Stimulated activated CD4-positive, alpha-beta T cell treated with anti-CD3 and anti-CD28 coated beads, Interleukin-1b, Interleukin-23, amount 100 ng/mL, for 24 hours (primary cell): ENCODE results near the gene ETFB.

ENCODE experiments used
- DNase-seq, 4 experiments: peaks; one replicate each; pipeline ENCODE4 v3.0.0-alpha.2; 2020; ENCODE audit warnings: low read depth in 4 of 4, low spot score in 1 of 4

The ETFB gene

DNA sequence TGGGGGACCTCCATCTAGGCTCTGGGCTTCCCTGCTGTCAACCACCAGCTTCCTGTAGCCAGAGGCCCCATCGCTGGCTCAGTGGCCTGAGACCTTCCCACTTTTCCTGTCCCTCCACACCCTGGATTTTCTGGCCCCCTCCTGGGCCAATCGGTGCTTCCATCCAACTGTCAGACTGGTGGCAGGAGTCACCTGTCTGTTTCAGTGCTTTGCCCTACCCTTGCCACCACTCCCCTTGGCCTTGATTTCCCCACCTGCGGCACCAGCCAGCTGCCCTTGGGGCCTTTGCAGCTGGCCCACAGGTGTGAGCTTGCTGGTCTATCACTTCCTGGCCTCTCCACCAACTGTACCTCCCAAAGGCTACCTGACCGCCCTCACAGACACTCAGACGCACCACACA lies 36.8 kb downstream of the ETFB start:
- DNase-seq = no peak

DNA sequence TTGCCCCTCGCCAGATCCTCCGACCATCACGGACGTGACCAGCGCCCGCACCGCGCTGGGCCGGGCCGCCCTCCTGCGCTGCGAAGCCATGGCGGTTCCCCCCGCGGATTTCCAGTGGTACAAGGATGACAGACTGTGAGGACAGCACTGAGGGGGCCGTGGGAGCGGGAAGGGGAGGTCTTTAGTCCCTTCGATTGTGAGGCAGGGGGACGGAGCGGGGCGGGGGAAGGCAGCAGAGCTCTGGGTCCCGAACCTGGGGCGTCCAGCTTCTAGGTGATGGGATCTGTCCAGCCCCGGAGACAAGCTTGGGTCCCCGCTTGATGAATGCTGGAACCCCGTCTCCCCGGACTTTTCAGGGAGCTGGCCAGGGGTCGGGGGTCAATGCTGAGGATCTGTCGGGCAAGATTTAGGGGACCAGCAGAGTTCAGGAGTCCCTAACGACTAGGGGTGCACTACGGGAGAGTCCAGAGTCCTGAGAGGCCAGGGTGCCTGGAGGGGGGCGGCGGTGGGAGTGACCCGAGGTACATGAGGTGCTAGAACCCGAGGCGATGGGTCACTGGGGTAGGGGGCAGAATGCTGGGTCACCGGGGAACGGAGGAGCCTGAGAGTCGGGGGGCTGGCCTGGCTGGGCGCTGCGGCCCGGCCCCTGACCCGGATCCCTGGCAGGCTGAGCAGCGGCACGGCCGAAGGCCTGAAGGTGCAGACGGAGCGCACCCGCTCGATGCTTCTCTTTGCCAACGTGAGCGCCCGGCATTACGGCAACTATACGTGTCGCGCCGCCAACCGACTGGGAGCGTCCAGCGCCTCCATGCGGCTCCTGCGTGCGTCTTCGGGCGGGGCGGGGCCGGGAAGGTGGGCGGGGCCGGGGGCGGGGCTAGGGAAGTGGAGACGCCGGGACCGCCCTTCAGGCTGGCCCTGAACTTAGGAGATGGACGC lies 38.9 kb downstream of the ETFB start:
- peak in 3 of 4 experiments; percentile 21 to 52 (median 27) for DNase-seq

DNA sequence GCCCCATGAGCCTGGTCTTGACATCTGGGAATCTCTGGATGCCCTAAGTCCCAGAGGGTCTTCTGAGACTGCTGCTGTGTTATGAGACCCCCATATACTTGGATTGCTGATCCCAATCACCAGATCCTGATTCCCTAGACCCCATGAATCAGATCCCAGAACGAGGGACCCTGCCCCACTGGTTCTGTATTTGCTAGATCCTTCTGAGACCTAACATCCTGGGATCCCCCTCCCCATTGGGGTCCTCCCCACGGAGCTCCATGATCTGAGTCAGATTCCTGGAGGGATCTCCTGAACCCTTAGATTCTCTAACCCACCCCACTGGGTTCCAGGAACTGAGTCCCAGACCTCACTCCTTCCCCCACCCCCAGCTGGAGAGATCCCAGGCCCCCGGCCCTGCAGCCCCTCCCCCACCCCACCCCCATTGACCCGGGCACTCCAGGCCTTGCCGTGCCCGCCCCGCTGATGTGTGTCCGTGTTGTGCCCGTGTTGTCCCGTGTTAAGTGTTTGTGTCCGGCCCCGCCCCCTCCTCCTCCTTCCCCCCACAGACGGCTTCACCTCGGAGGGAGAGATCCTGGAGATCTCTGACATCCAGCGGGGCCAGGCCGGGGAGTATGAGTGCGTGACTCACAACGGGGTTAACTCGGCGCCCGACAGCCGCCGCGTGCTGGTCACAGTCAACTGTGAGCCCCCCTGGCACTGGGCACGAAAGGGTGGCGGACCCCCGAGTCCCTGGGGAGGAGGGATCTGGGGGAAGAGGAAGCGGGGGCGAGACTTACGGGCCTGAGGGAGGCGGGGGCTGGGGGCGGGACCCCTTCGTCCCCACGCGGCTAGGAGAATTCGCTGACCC lies 39.7 kb downstream of the ETFB start:
- no peak for DNase-seq

DNA sequence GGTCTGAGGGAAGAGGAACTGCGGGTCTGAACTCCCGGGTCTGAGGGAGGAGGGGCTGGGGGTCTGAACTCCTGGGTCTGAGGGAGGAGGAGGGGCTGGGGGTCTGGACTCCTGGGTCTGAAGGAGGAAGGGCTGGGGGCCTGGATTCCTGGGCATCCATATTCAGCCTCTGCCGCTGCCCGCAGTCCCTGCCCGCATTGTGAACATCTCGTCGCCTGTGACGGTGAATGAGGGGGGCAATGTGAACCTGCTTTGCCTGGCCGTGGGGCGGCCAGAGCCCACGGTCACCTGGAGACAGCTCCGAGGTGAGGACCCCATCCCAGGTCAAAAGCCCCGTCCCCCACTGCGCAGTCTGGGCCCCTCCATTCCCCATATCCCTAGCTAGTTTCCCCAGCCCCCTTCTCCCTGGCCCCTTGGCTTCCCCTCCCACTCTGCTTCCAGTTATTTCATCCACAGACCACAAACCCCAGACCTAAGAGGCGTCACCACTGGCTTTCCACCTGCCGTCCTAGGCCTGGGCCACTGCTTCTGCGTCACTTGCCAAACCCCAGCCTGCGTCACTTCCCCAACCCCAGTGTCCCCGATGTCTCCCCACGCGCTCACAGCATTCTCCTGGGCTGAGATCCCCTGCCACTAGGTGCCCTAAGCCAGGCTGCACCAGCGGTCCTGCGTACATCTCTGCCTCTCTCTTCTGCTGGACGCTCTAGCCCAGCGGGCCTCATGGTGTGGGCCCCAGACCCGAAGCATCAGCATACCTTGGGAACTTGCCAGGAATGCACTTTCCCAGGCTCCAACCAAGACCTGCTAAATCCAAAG lies 40.8 kb downstream of the ETFB start:
- no peak for DNase-seq

DNA sequence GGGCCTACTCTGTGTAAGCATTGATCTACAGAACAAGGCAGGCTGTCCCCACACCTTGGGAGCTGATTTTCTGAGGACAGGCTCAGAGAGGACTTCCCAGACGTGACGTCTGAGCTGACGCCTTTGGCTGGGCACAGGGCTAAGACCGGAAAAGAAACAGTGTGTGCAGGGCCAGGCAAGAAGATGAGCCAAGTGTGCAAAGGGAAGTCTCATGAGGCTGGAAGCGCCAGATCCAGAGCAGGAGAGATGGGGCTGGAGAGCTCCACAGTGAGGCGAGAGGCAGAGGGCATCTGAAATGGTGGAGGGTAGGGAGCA lies 42.1 kb downstream of the ETFB start:
- no peak for DNase-seq

DNA sequence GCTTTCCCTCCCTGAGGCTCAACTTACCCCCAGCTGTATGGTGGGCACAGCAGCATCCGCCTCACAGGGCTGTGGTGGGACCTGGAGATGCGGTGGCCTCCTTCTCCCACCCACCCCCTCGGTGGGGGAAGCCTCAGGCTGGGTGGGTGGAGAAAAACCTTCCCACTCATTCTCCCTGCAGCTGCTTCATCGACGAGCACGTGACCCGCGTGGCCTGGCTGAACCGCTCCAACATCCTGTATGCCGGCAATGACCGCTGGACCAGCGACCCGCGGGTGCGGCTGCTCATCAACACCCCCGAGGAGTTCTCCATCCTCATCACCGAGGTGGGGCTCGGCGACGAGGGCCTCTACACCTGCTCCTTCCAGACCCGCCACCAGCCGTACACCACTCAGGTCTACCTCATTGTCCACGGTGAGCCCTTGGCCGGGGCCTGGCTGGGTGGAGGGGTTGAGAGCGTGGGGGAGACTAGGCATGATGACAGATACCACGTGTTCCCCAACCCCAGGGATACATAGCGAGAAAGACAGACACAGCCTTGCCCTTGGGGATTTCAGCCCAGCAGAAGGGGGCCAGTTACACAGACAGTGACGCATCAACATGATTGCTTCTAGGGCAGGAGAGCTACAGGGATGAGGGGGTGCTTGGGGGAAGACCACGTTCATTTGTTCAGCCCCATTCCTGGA lies 42.6 kb downstream of the ETFB start:
- DNase-seq = no peak

DNA sequence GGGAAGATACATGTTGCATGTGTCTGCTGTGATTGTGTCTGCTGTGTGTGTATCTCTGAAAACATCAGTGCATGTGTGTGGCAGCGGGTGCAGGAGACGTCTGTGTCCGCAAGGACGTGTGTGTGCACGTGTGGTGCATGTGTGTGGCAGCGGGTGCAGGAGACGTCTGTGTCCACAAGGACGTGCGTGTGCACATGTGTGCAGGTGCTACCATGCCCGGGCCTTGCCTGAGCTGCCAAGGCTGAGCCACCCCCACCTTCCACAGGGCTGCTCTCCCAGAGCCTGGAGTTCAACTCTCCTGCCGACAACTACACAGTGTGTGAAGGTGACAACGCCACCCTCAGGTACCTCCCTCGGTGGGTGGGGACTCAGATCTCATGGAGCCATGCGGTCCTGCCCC lies 44.4 kb downstream of the ETFB start:
- DNase-seq = no peak

DNA sequence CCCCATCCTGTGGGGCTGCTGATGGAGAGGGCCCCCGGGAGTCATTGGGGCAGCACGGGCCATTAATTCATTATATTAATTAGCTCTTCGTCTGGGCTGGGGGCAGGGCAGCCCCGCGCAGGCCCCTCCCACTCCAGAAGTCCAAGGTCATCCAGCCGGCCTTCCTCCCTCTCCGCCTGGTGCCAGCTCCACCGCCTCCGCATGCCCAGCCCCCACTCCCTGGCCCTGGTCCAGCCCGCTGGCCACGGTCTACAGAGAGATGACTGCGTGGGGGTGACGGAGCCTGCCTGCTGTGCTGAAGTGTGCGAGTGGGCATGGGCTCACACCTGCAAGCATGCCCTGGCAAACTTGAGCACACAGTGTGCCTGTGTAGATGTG lies 45.9 kb downstream of the ETFB start:
- DNase-seq = no peak

DNA sequence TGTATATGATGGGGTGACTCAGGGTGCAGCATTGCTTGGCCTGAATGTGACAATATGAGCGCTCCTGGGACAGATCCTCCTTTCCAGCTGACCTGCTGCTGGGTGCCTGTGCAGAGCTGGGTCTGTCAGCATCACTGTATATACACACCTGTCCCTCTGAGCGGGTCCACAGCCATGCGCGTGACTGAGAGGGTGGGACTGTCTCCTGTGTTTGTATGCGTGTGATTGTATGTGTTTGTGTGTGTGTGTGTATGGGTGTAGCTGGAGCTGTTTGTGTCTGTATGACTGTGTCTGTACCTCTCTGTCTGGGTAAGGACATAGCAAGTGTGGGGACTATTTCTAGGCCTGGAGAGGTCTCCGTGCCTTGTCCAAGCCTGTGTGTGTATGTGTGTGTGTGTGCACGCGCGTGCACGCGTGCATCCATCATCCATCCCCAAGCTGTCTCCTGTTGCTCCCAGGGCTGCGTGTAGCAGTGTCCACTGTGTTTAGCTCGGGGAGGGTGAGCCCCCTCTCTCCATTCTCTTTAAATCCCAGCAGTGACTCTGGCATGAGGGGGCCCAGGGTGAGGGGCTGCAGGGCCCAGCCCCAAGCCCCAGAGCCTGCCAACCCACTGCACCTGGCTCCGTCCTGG lies 46.4 kb downstream of the ETFB start:
- DNase-seq = no peak

DNA sequence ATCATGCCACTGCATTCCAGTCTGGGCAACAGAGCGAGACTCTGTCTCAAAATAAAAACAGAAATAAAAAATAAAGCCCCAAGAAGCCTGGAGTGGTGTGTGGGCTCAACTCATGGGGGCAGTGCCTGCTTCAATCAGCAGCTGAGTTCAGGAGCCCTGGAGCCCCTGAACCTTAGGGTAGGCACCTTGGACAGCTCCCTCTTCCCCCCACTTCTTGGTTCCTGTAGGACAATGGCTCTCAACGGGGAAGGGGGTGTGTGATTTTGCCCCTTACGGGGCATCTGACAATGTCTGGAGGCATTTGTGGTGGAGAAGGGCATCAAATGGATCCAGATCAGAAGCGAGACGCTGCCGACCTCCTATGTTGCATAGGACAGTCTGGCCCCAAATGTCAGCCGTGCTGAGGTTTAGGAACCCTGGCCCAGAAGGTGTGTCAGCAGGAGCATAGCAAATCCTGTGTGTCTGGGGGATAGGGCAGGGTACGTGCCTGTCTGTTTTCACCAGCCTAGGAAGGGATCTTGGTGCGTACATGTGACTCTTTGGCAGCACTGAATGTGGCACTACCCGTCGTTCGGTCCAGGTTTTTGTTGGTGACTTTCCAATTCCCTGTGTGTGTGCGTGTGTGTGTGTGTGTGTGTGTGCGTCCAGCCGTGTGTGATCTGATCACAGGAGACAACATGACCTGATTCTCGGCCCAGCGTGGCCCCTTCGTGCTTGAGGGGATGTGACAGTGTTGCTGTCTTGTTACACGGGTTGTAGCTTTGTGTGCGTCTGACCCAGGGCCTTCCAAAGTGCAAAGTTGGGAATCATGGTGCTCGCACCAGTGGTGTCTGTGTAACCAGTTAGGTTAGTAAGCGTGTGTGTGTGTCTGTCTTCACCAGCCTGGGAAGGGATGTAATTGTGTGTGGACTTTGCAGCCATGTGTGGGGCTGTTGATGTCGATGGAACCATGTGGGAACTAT lies 47.2 kb downstream of the ETFB start:
- no peak for DNase-seq

DNA sequence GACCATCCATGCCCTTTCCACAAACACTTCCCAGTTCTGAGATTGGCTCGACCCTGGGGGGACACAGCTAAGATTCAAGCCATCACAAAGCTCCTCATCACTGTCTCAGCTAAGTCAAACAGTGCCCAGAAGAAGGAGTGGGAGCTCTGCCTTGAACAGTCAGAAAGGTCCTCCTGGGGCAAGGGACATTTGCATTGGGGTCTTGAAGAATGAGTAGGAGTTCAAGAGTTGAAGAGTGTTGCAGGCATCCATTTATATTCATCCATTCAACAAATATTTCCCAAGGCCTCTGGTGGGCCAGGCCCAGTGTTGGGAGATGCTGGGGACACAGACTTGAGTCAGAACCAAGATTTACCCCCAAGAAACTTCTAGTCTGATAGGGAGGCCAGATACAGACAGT lies 48.2 kb downstream of the ETFB start:
- no peak for DNase-seq

DNA sequence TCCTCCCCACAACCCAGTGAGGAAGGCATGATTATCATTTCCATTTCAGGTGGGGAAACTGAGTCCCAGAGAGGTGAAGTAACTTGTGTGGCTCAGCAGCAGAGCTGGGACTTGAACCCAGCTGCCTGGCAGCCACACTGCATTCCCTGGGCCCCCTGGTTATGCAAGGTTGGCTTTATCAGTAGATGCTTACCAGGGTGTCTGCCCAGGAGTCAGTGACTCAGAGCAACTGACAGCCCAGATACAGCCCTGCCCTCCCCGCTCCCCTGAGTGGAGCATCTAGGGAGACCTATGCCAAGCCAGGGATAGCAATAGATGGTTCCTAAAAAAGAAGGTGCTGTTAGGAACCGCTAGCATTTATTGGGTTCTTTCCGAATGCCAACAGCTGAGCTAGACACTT lies 48.8 kb downstream of the ETFB start:
- DNase-seq = no peak

DNA sequence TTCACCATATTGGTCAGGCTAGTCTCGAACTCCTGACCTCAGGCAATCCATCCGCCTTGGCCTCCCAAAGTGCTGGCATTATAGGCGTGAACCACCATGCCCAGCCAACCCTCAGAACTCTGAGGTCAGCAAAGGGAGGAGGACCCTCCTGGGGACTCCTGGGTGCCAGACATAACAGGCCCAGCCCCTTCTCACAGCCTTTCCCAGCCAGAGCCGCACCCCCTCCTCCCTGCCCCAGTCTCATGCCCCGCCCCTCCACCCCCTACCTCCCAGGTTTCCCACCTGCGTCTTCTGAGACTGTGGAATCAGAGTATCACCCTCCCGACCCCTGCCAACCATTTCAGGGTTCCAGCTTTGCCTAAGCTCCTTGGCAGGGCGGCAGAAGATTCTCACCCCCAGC lies 49.5 kb downstream of the ETFB start:
- DNase-seq = no peak

DNA sequence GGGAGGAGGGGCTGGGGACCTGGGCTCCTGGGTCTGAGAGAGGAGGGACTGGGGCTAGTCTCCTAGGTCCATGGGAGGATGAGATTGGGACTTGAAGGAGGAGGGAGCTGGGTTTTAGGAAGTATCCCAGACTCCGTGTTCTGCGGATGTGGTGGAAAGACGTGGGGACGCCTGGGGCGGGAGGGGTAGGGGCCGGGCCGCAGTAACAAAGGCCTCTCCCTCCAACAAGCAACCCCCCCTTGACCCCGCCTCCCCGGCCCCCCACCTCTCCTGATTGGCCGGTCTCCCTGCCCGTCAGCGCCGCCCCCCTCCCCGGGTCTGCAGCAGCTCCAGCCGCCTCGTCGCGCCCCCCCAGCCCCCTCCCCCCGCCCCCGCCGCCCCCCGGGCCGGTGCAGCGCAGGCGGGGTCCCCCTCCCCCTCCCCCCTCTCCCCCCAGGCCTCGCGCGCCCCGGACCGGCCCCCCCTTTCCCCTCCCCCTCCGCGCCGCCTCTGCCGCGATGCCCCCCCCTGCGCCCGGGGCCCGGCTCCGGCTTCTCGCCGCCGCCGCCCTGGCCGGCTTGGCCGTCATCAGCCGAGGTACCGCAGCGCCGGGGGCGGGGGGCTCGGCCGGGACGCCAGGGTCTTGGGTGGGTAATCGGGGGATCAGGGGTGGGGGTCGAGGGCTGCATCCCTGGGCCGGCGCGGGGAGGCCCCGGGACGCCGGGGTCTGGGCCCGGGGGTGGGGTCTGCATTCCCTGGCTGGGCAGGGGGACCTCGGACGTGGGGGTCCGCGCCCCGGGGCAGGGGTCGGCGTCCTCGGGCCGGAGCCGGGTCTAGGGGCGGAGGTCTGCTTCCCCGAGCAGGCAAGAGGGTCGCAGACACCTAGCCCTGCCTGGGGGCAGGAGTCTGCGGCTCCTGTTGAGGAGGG lies 54.6 kb downstream of the ETFB start, which contains the start of gene IGLON5:
IGLON5 (plus strand) TSS at position 294 of the 907 bp plus-strand sequence; CDS start at position 498, 204 bp downstream.
- DNase-seq = no peak

DNA sequence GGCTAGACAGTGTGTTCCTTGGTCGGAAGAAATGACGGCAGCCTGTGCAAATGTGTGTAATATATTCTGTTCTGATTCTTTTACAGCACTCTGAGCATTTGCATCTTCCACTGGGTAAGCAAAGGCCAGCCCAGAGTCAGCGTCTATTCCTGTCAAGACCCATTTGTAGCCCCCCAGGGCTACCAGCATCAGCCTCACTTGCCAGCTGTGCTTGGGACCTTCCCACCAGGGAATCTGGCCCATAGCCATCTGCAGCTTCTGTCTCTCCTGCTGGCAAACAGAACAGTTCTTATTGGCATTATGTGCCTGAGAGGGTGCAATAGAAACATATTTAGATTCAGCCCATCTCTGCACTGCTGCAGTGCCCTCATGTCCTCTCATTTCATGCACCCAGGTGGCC lies 60.7 kb downstream of the ETFB start:
- no peak for DNase-seq

DNA sequence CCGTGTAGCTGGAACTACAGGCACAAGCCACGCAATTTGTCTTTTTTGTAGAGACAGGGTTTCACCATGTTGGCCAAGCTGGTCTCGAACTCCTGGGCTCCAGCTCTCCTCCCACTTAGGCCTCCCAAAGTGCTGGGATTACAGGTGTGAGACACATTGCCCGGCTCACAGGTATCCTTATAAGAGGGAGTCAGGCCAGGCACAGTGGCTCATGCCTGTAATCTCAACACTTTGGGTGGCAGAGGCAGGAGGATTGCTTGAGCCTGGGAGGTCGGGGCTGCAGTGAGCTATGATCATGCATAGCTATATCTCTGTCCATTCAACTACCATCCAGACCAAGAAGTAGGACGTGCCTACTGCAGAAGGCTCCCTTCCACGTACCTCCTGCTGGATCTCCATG lies 64.9 kb downstream of the ETFB start:
- DNase-seq = no peak

DNA sequence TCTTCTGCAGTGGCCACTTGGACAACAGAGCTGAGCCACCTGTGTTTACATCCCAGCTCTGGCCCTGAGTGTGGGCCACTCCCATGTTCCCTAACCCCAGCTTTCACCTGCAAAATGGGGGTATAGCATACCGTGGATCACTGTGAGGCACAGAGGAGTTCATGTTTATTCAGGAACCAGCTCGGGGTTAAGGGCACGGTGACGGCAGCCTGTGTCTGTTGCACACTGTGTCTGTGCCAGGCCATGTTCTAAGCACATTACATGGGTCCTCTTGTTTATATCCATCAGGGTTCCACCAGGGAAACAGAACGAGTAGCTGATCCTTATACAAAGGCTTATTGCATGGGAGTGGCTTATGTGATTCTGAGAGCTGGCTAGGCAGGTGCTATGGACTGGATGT lies 68.8 kb downstream of the ETFB start:
- DNase-seq = no peak
